Superior temporal gyrus (tissue), 1 donor: ENCODE measurements around the gene HRK.
"Not testable (repeated sequence)": the region's sequence is repeated elsewhere in the genome, so short reads cannot be mapped to it uniquely, and the experiment has no call there.

Experiments
- DNase-seq: peaks from one replicate; pipeline ENCODE4 v3.0.0-alpha.2; 2016; ENCODE audit errors: extremely low spot score

HRK gene

GRCh38 chr12:116818948-116819832 is 62.1 kb downstream of the HRK start:
- peak; percentile 90 for DNase-seq

GRCh38 chr12:116818341-116818856 is 62.8 kb downstream of the HRK start:
- DNase-seq: no peak

- not testable (repeated sequence) for DNase-seq
Measured at GRCh38 chr12:116814766-116815165, 66.5 kb downstream of the HRK start.

- DNase-seq: no peak
Measured at GRCh38 chr12:116813271-116814041, 67.8 kb downstream of the HRK start.

- DNase-seq: no peak
Measured at GRCh38 chr12:116812238-116812637, 69.0 kb downstream of the HRK start.

- no peak for DNase-seq
Measured at GRCh38 chr12:116808113-116809105, 72.8 kb downstream of the HRK start.

GRCh38 chr12:116807546-116807945 is 73.7 kb downstream of the HRK start:
- no peak for DNase-seq

- DNase-seq: no peak
Measured at GRCh38 chr12:116806845-116807440, 74.3 kb downstream of the HRK start.
